Muscle of leg (tissue), 11 donors: ENCODE measurements around the gene OASL. TPM values are rescaled to one million over a fixed set of nuclear protein-coding genes. Genes with fewer than 3 reads are reported as not detected.

Experiments used
- DNase-seq: peaks from one replicate; pipeline ENCODE4 v3.0.0; 2013
- H3K27ac ChIP-seq: one replicate; pipeline ENCODE4 v1.5.1; 2013; ENCODE audit warnings: mild to moderate bottlenecking, low read length, control low read depth
- H3K27me3 ChIP-seq: one replicate; pipeline ENCODE4 v1.6.1; 2013; ENCODE audit warnings: low read length; ENCODE audit not compliant: control insufficient read depth, insufficient read depth
- H3K36me3 ChIP-seq: one replicate; pipeline ENCODE4 v1.6.1; 2013; ENCODE audit warnings: low read length; ENCODE audit not compliant: control insufficient read depth, insufficient read depth
- H3K4me1 ChIP-seq: one replicate; pipeline ENCODE4 v1.6.1; 2013; ENCODE audit warnings: low read length; ENCODE audit not compliant: control insufficient read depth, insufficient read depth
- H3K4me3 ChIP-seq: one replicate; pipeline ENCODE4 v1.5.1; 2013; ENCODE audit warnings: low read length, control low read depth
- H3K9me3 ChIP-seq: replicated peaks from 2 replicates; pipeline ENCODE4 v1.6.1; 2013; ENCODE audit warnings: low read depth, low read length; ENCODE audit not compliant: control insufficient read depth
- WGBS: methylation state at CpG from one replicate; pipeline ENCODE4 v1.1.5; 2013; ENCODE audit warnings: missing lambda C conversion rate; ENCODE audit not compliant: insufficient coverage; 5-methylcytosine and 5-hydroxymethylcytosine counted together
- polyA plus RNA-seq, 8 donors: library from polyadenylated mRNA; unstranded; fragments of 120-200 nt; gene quantifications; one replicate each; pipeline versions ENCODE4 v1.2.1 to v1.2.3, GENCODE V29; 2013; ENCODE audit warnings: inconsistent platforms in 1 of 8, low replicate concordance in 1 of 8; ENCODE audit not compliant: insufficient read length in 8 of 8, insufficient read depth in 1 of 8
- total RNA-seq: library from RNA; stranded (reverse); fragments of 120-200 nt; gene quantifications from one replicate; pipeline ENCODE4 v1.2.4, GENCODE V29; 2013

Gene OASL
- total and polyA plus RNA-seq, 9 donors, result 0.04 to 0.17 (median 0.09) TPM; not detected in 2

DNA sequence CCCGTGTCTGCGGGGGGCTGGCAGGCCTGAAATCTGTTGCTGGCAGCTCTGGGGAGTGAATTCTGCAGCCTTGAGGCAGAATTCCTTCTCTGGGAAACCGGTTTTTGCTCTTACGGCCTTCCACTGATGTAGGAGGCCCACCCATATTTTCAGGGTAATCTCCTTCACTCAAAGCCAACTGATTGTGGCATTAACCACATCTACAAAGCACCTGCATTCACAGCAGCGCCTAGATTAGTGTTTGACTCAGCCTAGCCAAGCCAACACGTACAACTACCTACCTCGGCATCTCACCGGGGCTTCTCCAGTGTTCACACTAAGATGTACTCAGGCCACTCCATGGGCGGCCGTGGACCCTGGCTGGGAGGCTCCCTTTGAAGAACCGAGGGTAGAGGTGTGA lies 38.5 kb downstream of the OASL start:
- 79% methylated on average over 7 of the region's 11 CpGs for WGBS
- H3K4me3 ChIP-seq, result no peak overlapping the region
- peaks cover 35% of the 10 kb centered on the region for H3K36me3 ChIP-seq
- H3K4me1 ChIP-seq, result peaks cover 3% of the 10 kb centered on the region
- H3K27me3 ChIP-seq, result no peaks in the 10 kb centered on the region
- H3K9me3 ChIP-seq, result no peaks in the 10 kb centered on the region
- DNase-seq, result no peak
- no peak overlapping the region for H3K27ac ChIP-seq

DNA sequence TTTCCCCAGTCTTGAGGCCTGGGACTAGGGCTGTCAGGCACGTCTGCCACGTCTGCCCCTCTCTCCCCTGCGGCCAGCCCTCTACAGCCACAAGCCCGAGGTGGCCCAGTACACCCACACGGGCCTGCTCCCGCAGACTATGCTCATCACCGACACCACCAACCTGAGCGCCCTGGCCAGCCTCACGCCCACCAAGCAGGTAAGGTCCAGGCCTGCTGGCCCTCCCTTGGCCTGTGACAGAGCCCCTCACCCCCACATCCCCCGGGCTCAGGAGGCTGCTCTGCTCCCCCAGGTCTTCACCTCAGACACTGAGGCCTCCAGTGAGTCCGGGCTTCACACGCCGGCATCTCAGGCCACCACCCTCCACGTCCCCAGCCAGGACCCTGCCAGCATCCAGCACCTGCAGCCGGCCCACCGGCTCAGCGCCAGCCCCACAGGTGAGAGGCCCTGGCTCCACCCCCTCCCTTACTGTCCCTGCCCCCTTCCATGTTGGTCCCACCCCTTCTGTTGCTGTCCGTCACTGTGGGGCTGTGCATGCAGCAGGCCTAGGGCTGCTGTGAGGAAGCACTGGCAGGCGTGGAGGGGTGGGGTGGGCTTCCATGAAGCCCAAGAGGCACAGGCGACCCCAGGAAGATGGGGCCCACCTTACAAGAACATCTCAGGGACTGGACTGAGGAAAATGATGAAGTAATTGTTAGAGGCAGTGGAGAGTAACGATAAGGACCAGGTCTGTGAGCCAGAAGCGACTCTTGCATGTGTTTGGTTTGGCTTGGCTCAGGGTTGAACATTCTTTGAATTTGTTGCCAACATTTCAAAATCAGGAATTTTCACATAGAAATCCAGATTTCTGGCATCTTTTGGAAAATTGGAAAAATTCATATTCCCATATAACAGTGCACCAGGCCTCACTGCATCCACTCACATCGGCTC lies 39.6 kb downstream of the OASL start:
- Histone ChIP-seq H3K9me3 (no peaks in the 10 kb centered on the region), H3K4me1 (peaks cover 3% of the 10 kb centered on the region), H3K36me3 (peaks cover 28% of the 10 kb centered on the region), H3K4me3 (no peak overlapping the region), H3K27me3 (no peaks in the 10 kb centered on the region), H3K27ac (no peak overlapping the region)
- DNase-seq, result no peak
- 27% methylated on average over 19 of the region's 23 CpGs for WGBS

DNA sequence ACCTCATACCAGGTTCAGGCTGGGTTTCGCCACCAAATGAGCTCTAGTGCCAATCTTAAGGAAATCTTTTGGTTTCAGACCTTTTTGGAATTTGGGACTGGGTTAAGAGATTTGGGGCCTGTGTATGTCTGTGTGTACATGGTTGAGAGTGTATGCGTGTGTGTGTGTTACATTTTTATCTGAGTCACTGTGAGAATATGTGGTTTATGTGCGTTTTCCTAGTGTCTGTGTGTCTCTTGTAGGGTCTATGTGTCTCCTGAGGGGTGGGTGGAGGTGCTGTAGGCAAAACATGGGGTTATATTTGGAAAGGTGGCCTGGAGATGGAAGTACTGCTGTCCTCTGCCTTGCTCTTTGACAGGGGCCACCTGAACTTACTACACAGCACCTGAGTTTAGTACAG lies 40.6 kb downstream of the OASL start:
- no peak overlapping the region for H3K27ac ChIP-seq
- WGBS, result 70% methylated on average over 2 of the region's 3 CpGs
- no peaks in the 10 kb centered on the region for H3K9me3 ChIP-seq
- peaks cover 3% of the 10 kb centered on the region for H3K4me1 ChIP-seq
- no peaks in the 10 kb centered on the region for H3K27me3 ChIP-seq
- no peak overlapping the region for H3K4me3 ChIP-seq
- DNase-seq, result no peak
- peaks cover 18% of the 10 kb centered on the region for H3K36me3 ChIP-seq

DNA sequence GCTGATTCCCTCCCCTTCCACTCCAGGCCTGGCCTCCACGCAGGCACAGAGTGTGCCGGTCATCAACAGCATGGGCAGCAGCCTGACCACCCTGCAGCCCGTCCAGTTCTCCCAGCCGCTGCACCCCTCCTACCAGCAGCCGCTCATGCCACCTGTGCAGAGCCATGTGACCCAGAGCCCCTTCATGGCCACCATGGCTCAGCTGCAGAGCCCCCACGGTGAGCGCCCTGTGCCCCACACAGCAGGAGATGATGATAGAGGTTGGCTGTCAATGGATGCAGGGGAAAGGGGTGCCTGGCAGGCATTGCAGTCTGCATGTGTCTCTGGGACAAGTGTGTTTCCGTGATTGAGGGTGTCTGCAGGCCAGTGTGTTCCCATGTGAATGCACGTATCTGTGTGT lies 41.6 kb downstream of the OASL start:
- peaks cover 3% of the 10 kb centered on the region for H3K4me1 ChIP-seq
- 61% methylated on average over 6 of the region's 9 CpGs for WGBS
- no peak overlapping the region for H3K27ac ChIP-seq
- DNase-seq, result no peak
- no peaks in the 10 kb centered on the region for H3K9me3 ChIP-seq
- peaks cover 8% of the 10 kb centered on the region for H3K36me3 ChIP-seq
- H3K27me3 ChIP-seq, result no peaks in the 10 kb centered on the region
- no peak overlapping the region for H3K4me3 ChIP-seq

DNA sequence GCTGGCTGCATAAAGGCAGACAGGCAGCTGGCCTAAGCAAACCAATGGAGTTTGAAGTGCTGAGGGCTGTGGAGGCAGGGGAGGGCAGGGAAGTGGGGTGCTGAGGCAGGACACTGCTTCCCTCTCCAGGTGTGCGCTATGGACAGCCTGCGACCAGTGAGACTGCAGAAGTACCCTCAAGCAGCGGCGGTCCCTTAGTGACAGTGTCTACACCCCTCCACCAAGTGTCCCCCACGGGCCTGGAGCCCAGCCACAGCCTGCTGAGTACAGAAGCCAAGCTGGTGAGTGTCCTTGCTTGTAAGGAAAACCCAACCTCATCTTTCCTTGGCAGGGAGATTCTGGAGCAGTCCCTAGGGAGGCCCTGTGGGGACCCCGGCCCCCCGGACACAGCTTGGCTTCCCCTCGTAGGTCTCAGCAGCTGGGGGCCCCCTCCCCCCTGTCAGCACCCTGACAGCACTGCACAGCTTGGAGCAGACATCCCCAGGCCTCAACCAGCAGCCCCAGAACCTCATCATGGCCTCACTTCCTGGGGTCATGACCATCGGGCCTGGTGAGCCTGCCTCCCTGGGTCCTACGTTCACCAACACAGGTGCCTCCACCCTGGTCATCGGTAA lies 42.8 kb downstream of the OASL start:
- DNase-seq, result no peak
- no peaks in the 10 kb centered on the region for H3K9me3 ChIP-seq
- no peak overlapping the region for H3K4me3 ChIP-seq
- no peak overlapping the region for H3K27ac ChIP-seq
- no peaks in the 10 kb centered on the region for H3K36me3 ChIP-seq
- peaks cover 2% of the 10 kb centered on the region for H3K27me3 ChIP-seq
- 69% methylated on average over 2 of the region's 11 CpGs for WGBS
- peaks cover 3% of the 10 kb centered on the region for H3K4me1 ChIP-seq

DNA sequence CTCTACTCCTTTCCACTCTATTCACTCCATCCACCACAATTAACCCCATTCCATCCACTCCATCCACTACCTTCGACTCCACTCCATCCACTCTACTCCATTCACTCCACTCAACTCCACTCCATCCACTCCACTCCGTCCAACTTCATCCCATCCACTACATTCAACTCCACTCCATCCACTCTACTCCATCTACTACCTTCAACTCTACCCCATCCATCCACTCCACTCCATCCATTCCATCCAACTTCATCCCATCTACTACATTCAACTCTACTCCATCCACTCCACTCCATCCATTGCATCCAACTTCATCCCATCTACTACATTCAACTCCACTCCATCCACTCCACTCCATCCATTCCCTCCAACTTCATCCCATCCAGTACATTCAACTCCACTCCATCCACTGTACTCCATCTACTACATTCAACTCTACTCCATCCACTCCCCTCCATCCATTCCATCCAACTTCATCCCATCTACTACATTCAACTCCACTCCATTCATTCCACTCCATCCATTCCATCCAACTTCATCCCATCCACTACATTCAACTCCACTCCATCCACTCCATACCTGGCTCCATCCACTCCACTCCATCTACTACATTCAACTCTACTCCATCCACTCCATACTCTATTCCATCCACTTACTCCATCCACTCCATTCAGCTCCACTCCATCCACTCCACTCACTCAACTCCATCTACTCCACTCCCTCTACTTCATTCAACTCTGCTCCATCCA lies 44.3 kb downstream of the OASL start:
- Histone ChIP-seq H3K27me3 (peaks cover 2% of the 10 kb centered on the region), H3K4me3 (no peak overlapping the region), H3K36me3 (no peaks in the 10 kb centered on the region), H3K4me1 (peaks cover 3% of the 10 kb centered on the region), H3K9me3 (no peaks in the 10 kb centered on the region), H3K27ac (no peak overlapping the region)
- DNase-seq, result no peak
- WGBS, result 91% methylated on average over 2 of the region's 2 CpGs

DNA sequence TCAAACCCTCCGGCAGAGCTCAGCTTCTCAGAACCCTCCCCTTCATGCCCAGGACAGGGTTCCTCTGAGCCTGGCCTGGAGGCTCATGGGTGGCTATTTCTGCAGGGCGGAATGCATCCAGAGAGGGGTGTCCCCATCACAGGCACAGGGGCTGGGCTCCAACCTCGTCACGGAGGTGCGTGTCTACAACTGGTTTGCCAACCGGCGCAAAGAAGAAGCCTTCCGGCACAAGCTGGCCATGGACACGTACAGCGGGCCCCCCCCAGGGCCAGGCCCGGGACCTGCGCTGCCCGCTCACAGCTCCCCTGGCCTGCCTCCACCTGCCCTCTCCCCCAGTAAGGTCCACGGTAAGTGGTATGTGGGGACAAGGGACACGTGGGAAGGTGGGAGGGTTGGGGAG lies 45.0 kb downstream of the OASL start:
- Histone ChIP-seq H3K9me3 (no peaks in the 10 kb centered on the region), H3K4me3 (no peak overlapping the region), H3K4me1 (no peaks in the 10 kb centered on the region), H3K36me3 (no peaks in the 10 kb centered on the region), H3K27me3 (peaks cover 2% of the 10 kb centered on the region), H3K27ac (no peak overlapping the region)
- WGBS, result 95% methylated on average over 8 of the region's 15 CpGs
- no peak for DNase-seq

DNA sequence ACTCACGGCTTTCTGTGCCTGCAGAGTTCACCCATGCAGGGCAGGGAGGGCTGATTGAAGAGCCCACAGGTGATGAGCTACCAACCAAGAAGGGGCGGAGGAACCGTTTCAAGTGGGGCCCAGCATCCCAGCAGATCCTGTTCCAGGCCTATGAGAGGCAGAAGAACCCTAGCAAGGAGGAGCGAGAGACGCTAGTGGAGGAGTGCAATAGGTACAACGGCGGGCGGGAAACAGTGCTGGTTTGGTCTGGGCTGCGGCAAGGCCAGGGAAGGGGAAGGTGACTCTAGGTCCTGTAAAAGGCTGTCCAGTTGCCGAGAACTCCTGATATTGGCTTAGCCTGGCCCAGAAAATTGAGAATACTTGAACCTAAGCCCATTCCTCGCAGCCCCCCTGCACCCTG lies 45.5 kb downstream of the OASL start:
- H3K36me3 ChIP-seq, result no peaks in the 10 kb centered on the region
- H3K27ac ChIP-seq, result no peak overlapping the region
- WGBS, result 73% methylated on average over 9 of the region's 11 CpGs
- no peak for DNase-seq
- H3K9me3 ChIP-seq, result no peaks in the 10 kb centered on the region
- no peaks in the 10 kb centered on the region for H3K4me1 ChIP-seq
- H3K4me3 ChIP-seq, result no peak overlapping the region
- peaks cover 2% of the 10 kb centered on the region for H3K27me3 ChIP-seq

DNA sequence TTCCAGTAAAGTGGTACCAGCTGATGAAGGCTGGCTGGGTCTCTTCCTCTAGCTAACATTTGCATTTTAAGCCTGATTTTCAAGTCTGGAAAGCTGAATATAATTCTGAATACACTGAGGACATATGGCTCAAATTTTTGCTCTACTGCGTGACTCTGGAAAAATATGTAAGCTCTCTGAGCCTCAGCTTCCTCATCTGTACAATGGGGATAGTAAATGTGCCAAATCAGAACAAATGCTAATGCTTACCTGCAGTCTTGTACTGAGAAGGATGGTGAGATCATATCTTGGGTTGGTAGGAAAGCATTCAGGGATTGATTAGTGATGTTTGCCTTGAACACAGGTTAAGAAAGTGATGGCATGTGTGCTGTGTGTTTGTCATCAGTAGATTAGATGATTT lies 46.1 kb downstream of the OASL start:
- Histone ChIP-seq H3K27ac (no peak overlapping the region), H3K27me3 (peaks cover 2% of the 10 kb centered on the region), H3K4me1 (no peaks in the 10 kb centered on the region), H3K36me3 (no peaks in the 10 kb centered on the region), H3K4me3 (no peak overlapping the region), H3K9me3 (no peaks in the 10 kb centered on the region)
- no CpG with 5 or more reads among the region's 1 CpG for WGBS
- no peak for DNase-seq

DNA sequence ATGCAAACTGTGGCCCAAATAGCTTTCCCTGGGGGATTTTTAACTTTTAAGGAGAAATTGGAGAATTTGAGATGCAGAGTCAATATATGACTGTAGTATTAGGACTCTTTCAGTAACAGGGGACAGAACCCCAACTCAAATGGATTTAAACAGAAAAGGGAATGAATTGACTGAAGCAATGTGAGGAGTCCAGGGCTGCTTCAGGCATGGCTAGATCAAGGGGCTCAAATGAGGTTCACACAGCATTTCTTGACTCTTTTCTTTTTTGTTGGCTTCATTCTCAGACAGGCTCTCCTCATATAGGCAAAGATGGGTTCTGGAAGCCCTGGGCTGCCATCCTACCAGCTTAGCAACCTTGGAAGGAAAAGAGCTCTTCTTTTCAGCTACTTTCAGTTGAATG lies 47.1 kb downstream of the OASL start:
- H3K4me1 ChIP-seq, result no peaks in the 10 kb centered on the region
- H3K9me3 ChIP-seq, result no peaks in the 10 kb centered on the region
- no peak overlapping the region for H3K27ac ChIP-seq
- no peak overlapping the region for H3K4me3 ChIP-seq
- peaks cover 2% of the 10 kb centered on the region for H3K27me3 ChIP-seq
- H3K36me3 ChIP-seq, result no peaks in the 10 kb centered on the region
- DNase-seq, result no peak
